K562 (cell line): ENCODE data around the gene LEPROT. TPM values are rescaled to one million over a fixed set of nuclear protein-coding genes. Genes with fewer than 3 reads are reported as not detected.

ENCODE experiments used
- ATAC-seq: fragments of 200-7000 bp; cut with Tn5 transposase; 3 replicates; pipeline ENCODE4 v1.9.1; 2020; ENCODE audit warnings: moderate library complexity
- BruUV-seq: library from RNA; stranded (reverse); fragments of 400-500 nt; replicated peaks from 2 replicates; lab custom pipeline; 2021; lab: Mats Ljungman, UMichigan
- CTCF ChIA-PET: fragments of 300-600 bp; formaldehyde crosslinking; extraction: SDS; loops from one replicate; lab custom pipeline; 2021; ENCODE audit warnings: low intra/inter-chr PET ratio; lab: Yijun Ruan, JAX
- POLR2A ChIA-PET: fragments of 300-600, 350-650 bp; sonication (Branson Sonifier 250); formaldehyde crosslinking; extraction: SDS; loops from one replicate; lab custom pipeline; 2021; ENCODE audit warnings: antibody characterized with exemption, inconsistent platforms; lab: Yijun Ruan, JAX
- DNase-seq, 4 experiments: peaks; one replicate each; pipeline versions ENCODE4 v3.0.0 to v3.0.0-alpha.2; 2011 to 2018; ENCODE audit warnings: low spot score in 3 of 4, mixed read lengths in 3 of 4; ENCODE audit errors: extremely low read depth in 1 of 4
- FAIRE-seq: peaks from 2 replicates; lab custom pipeline; 2011; peaks lifted over from hg19 to GRCh38; lab: Jason Lieb, UNC
- H2AFZ ChIP-seq: 2 replicates; pipeline ENCODE4 v1.6.0; 2011; ENCODE audit warnings: low read depth, low read length, control low read depth, inconsistent platforms
- H3K27ac ChIP-seq: fragments of 200-600 bp; 3 replicates; pipeline ENCODE4 v1.8.0; 2011; ENCODE audit warnings: low read depth, mild to moderate bottlenecking, control low read depth, inconsistent platforms, low read length, moderate library complexity, mixed read lengths; ENCODE audit errors: extremely low read depth
- H3K27me3 ChIP-seq, 2 experiments: fragments of 300-600 bp in 1 of 2; 2 replicates in 1 of 2; 3 replicates in 1 of 2; pipeline versions ENCODE4 v1.6.0 to v1.8.0; 2011; ENCODE audit warnings: inconsistent platforms in 2 of 2, low read length in 2 of 2, mild to moderate bottlenecking in 1 of 2, mixed read lengths in 1 of 2, moderate library complexity in 1 of 2; ENCODE audit not compliant: control insufficient read depth in 2 of 2, insufficient read depth in 2 of 2
- H3K36me3 ChIP-seq: fragments of 300-600 bp; 3 replicates; pipeline ENCODE4 v1.8.0; 2011; ENCODE audit warnings: mild to moderate bottlenecking, low read length, inconsistent platforms; ENCODE audit not compliant: control insufficient read depth, insufficient read depth
- H3K4me1 ChIP-seq, 2 experiments: fragments of 200-600 bp in 1 of 2; replicated peaks in 1 of 2; 2 replicates in 1 of 2; 3 replicates in 1 of 2; pipeline versions ENCODE4 v1.5.1 to v1.8.0; 2011; ENCODE audit warnings: inconsistent platforms in 2 of 2, low read length in 2 of 2, mild to moderate bottlenecking in 1 of 2, mixed read lengths in 1 of 2, moderate library complexity in 1 of 2; ENCODE audit not compliant: control insufficient read depth in 2 of 2, insufficient read depth in 2 of 2
- H3K4me2 ChIP-seq: 2 replicates; pipeline ENCODE4 v1.6.1; 2011; ENCODE audit warnings: low read length, control low read depth, inconsistent platforms, mixed read lengths; ENCODE audit not compliant: insufficient read depth
- H3K4me3 ChIP-seq: fragments of 200-600 bp; sonication (generic), shearing (Covaris generic); 2 replicates; pipeline ENCODE4 v1.5.1; 2016; ENCODE audit warnings: control low read depth, inconsistent platforms
- H3K79me2 ChIP-seq: fragments of 200-600 bp; 3 replicates; pipeline ENCODE4 v1.8.0; 2011; ENCODE audit warnings: low read length, inconsistent platforms; ENCODE audit not compliant: control insufficient read depth, insufficient read depth
- H3K9ac ChIP-seq, 2 experiments: 2 replicates each; pipeline versions ENCODE4 v1.6.0 to v1.6.1; 2011; ENCODE audit warnings: low read depth in 2 of 2, low read length in 2 of 2, control low read depth in 1 of 2, inconsistent platforms in 1 of 2, mild to moderate bottlenecking in 1 of 2, mixed read lengths in 1 of 2; ENCODE audit not compliant: insufficient read depth in 1 of 2
- H3K9me1 ChIP-seq: one replicate; pipeline ENCODE4 v1.6.0; 2011; ENCODE audit warnings: inconsistent platforms, mild to moderate bottlenecking, low read length, moderate library complexity; ENCODE audit not compliant: control insufficient read depth, insufficient read depth
- H3K9me3 ChIP-seq: replicated peaks from 2 replicates; pipeline ENCODE4 v1.5.1; 2011; ENCODE audit warnings: low read depth, low read length, inconsistent platforms; ENCODE audit not compliant: control insufficient read depth, insufficient read depth
- H4K20me1 ChIP-seq: replicated peaks from 2 replicates; pipeline ENCODE4 v1.6.1; 2011; ENCODE audit warnings: low read length, inconsistent platforms, mixed read lengths; ENCODE audit not compliant: control insufficient read depth, insufficient read depth
- ARNT ChIP-seq, 2 experiments: fragments of 450-650 bp; IDR thresholded peaks; 2 replicates each; pipeline ENCODE4 v1.6.1; 2016; ENCODE audit warnings: mild to moderate bottlenecking in 1 of 2
- CHD1 ChIP-seq: fragments of 200-600 bp; sonication (generic); IDR thresholded peaks from one replicate; pipeline ENCODE4 v1.6.1; 2012; ENCODE audit warnings: mild to moderate bottlenecking, moderate library complexity, low read length, inconsistent platforms
- ELF1 ChIP-seq: fragments of 200-800 bp; sonication (Bioruptor generic); IDR thresholded peaks from 2 replicates; pipeline ENCODE4 v1.6.1; 2016; ENCODE audit warnings: missing genetic modification characterization, missing compliant biosample characterization
- EP400 ChIP-seq: fragments of 450-650 bp; IDR thresholded peaks from 2 replicates; pipeline ENCODE4 v1.6.1; 2017; ENCODE audit warnings: antibody characterized with exemption, mild to moderate bottlenecking, moderate library complexity
- MAZ ChIP-seq, 2 experiments: fragments of 450-650 bp in 1 of 2; sonication (generic) in 1 of 2; formaldehyde crosslinking; IDR thresholded peaks in 1 of 2; conservative IDR thresholded peaks in 1 of 2; 2 replicates each; pipeline versions ENCODE4 v1.4.0 to v1.5.0; 2020; ENCODE audit warnings: mild to moderate bottlenecking in 1 of 2, missing genetic modification reagents in 1 of 2
- MEIS2 ChIP-seq: fragments of 450-650 bp; IDR thresholded peaks from 2 replicates; pipeline ENCODE4 v1.6.1; 2014; ENCODE audit warnings: mild to moderate bottlenecking; ENCODE audit not compliant: partially characterized antibody
- PTBP1 ChIP-seq: fragments of 200-400 bp; formaldehyde crosslinking; IDR thresholded peaks from 2 replicates; pipeline ENCODE4 v1.6.1; 2017; ENCODE audit warnings: low read depth, low read length
- PYGO2 ChIP-seq: fragments of 450-650 bp; IDR thresholded peaks from 2 replicates; pipeline ENCODE4 v1.6.1; 2016; ENCODE audit warnings: mild to moderate bottlenecking, missing genetic modification characterization, moderate library complexity, missing compliant biosample characterization
- SNIP1 ChIP-seq: fragments of 450-650 bp; IDR thresholded peaks from 2 replicates; pipeline ENCODE4 v1.7.1; 2017; ENCODE audit warnings: low read depth, mild to moderate bottlenecking
- TOE1 ChIP-seq, 2 experiments: fragments of 450-650 bp in 1 of 2; sonication (generic) in 1 of 2; formaldehyde crosslinking in 1 of 2; IDR thresholded peaks; 2 replicates each; pipeline versions ENCODE4 v1.7.1 to v1.8.0; 2016 to 2022; ENCODE audit warnings: borderline replicate concordance in 2 of 2, mild to moderate bottlenecking in 2 of 2, antibody characterized with exemption in 1 of 2, inconsistent platforms in 1 of 2, low read depth in 1 of 2, missing genetic modification reagents in 1 of 2, moderate library complexity in 1 of 2
- WGBS: fragments of 100-300 bp; shearing (Covaris generic); methylation state at CpG from one replicate; pipeline ENCODE4 v1.1.6; 2016; ENCODE audit warnings: low coverage, mixed read lengths; ENCODE audit not compliant: insufficient coverage; ENCODE audit errors: missing lambda C conversion rate; 5-methylcytosine and 5-hydroxymethylcytosine counted together
- in situ Hi-C: fragments of 300-500 bp; cut with MboI; formaldehyde crosslinking; loops from 4 replicates; pipeline ENCODE4 v1.15.0; 2018; ENCODE audit warnings: inconsistent platforms, mixed read lengths
- intact Hi-C: fragments of 100-400 bp; cut with micrococcal nuclease; formaldehyde crosslinking; loops from 2 replicates; pipeline ENCODE4 v1.14.2; 2022
- polyA plus RNA-seq, 8 experiments: library from polyadenylated mRNA; depleted of rRNA in 4 of 8; stranded (reverse) in 5 of 8; unstranded in 3 of 8; fragments of >200 nt; fragmentation: Nextera tagmentation in 2 of 8; fragmentation: Illumina TruSeq in 1 of 8; extraction: Ambion mirVana in 2 of 8; extraction: Trizol in 1 of 8; gene quantifications; 2 replicates each; pipeline versions ENCODE4 v1.2.1 to v1.2.3, GENCODE V29; 2011 to 2014; ENCODE audit warnings: inconsistent platforms in 1 of 8, missing spikeins in 1 of 8
- total RNA-seq, 7 experiments: library from RNA; depleted of rRNA in 6 of 7; stranded (reverse); fragments of >200 nt in 6 of 7; fragmentation: Illumina TruSeq in 2 of 7; extraction: Trizol in 2 of 7; gene quantifications; 2 replicates each; pipeline versions ENCODE4 v1.2.1 to v1.2.3, GENCODE V29; 2011 to 2021; ENCODE audit warnings: low replicate concordance in 1 of 7
- TF ChIP-seq, protein P1 (sequence below): sonication (generic); formaldehyde crosslinking; IDR thresholded peaks from 2 replicates; pipeline ENCODE4 v1.9.0; 2022; ENCODE audit warnings: mild to moderate bottlenecking, missing genetic modification reagents
- TF ChIP-seq, protein P2 (sequence below): fragments of 250-450 bp; sonication (Bioruptor Pico); IDR thresholded peaks from 2 replicates; pipeline ENCODE4 v1.9.0; 2021; ENCODE audit warnings: mild to moderate bottlenecking
- TF ChIP-seq, protein P3 (sequence below), 2 experiments: IDR thresholded peaks in 1 of 2; conservative IDR thresholded peaks in 1 of 2; 2 replicates each; pipeline ENCODE4 v1.6.1; 2016; ENCODE audit warnings: low read depth in 2 of 2, mild to moderate bottlenecking in 1 of 2, missing compliant biosample characterization in 1 of 2, missing genetic modification characterization in 1 of 2, moderate library complexity in 1 of 2

Gene LEPROT
- total and polyA plus RNA-seq, 9 of the 15 experiments (the other 6 are each of a cell fraction or from before 2014, with no cell fraction given): 28.1 to 97.5 (median 45.8) TPM

DNA sequence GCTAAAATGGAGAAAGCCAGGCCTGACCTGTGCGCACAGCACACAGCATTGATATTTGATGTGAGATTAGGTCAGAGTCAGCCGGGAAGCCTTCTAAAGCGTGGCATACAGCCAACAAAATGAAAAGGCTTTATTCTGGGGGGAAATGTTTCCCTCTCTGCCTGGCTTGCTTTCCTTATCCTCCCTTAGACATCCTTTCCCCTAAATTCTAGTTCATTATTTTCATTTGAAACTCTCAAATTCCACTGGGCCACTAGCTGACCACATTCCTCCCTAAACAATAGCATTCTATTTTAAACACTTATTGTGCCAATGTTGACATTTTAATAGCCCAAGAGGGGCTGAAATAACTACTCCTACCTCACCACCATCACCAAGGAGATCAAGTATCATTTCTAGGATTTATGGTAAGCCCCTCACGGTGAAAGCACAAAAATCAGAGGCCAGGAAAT is 49.4 kb downstream of the LEPROT start (continued):
- TF ChIP-seq EP400 (0 out of 2 replicates have a peak, but pooled peaks have one; percentile 14), PYGO2 (tag) (no peak), ELF1 (no peak), MAZ (CRISPR knock-in tag; conservative IDR thresholded peaks at IDR 0.05 in 1 of 2, IDR thresholded peaks at IDR 0.05 in 1 of 2) (0 out of 4 replicates have a peak, but pooled peaks of 1 of the 2 experiments have one; percentile 7), ARNT (IDR thresholded peaks at IDR 0.05) (no peak), PTBP1 (no peak), SNIP1 (no peak)
- TF ChIP-seq, protein P1, sequence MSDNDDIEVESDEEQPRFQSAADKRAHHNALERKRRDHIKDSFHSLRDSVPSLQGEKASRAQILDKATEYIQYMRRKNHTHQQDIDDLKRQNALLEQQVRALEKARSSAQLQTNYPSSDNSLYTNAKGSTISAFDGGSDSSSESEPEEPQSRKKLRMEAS (CRISPR knock-in tag): no peak
- TF ChIP-seq, protein P2, sequence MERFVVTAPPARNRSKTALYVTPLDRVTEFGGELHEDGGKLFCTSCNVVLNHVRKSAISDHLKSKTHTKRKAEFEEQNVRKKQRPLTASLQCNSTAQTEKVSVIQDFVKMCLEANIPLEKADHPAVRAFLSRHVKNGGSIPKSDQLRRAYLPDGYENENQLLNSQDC (CRISPR knock-in tag): no peak

DNA sequence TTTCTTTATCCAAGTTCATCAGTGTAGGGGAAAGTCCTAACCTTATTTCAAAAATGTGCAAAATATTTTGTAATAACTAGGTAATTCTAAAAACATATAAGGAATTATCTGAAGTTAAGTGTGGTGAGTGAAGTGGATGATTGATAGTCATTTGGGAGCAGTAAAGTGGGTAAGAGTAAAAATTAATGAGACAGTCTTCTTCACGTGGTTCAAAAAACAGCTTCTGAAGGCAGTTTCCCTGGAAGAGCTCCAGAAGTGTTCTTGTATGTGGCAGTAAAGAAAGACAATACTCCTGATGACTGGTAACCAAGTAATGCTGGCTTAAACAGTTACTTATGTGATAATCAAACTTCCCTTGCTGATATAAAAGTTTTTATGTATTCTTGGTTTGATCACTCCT is 50.3 kb downstream of the LEPROT start:
- Histone ChIP-seq H3K4me3 (no peak overlapping the region), H3K9me3 (peaks cover 6% of the 10 kb centered on the region; the same call in 1 of the 2 replicates), H3K4me2 (no peak overlapping the region), H3K79me2 (peaks cover 64% of the 10 kb centered on the region), H3K4me1 (peaks cover 13 to 60% of the 10 kb centered on the region in 2 experiments), H3K9me1 (no peaks in the 10 kb centered on the region), H4K20me1 (no peaks in the 10 kb centered on the region), H3K27me3 (no peaks in the 10 kb centered on the region), H3K36me3 (peaks cover 46% of the 10 kb centered on the region), H3K9ac (peak overlapping the region in 1 of 2 experiments; percentile 33; a peak in 1 of 4 replicates), H3K27ac (peak overlapping the region; percentile 71; the same call in 2 of the 3 replicates), H2AFZ (no peak overlapping the region)
- intact Hi-C loops: loop anchor here (10.0 kb wide), 1 partner anchor 1464 kb away; no protein-coding TSS in a partner anchor
- ATAC-seq: no peak
- FAIRE-seq: no peak
- TF ChIP-seq TOE1 (IDR thresholded peaks at IDR 0.05; ENCODE audit: borderline replicate concordance) (no peak), TOE1 (CRISPR knock-in tag; IDR thresholded peaks at IDR 0.05; ENCODE audit: borderline replicate concordance, low read depth) (no peak), CHD1 (no peak), MEIS2 (peak; percentile 60)
- TF ChIP-seq, protein P3, sequence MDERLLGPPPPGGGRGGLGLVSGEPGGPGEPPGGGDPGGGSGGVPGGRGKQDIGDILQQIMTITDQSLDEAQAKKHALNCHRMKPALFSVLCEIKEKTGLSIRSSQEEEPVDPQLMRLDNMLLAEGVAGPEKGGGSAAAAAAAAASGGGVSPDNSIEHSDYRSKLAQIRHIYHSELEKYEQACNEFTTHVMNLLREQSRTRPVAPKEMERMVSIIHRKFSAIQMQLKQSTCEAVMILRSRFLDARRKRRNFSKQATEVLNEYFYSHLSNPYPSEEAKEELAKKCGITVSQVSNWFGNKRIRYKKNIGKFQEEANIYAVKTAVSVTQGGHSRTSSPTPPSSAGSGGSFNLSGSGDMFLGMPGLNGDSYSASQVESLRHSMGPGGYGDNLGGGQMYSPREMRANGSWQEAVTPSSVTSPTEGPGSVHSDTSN (CRISPR knock-in tag; IDR thresholded peaks at IDR 0.05; ENCODE audit: low read depth): no peak
- TF ChIP-seq, protein P3 (tag; conservative IDR thresholded peaks at IDR 0.05; ENCODE audit: low read depth): peak; percentile 80
- ChIA-PET CTCF (interaction anchor here (0.6 kb wide), 1 partner anchor 403 kb away, joined by 4 read pairs; no protein-coding TSS in a partner anchor), POLR2A (interaction anchor here (1.2 kb wide), 1 partner anchor 217 kb away, joined by 3 read pairs; no protein-coding TSS in a partner anchor)
- no peak for DNase-seq
- BruUV-seq: no TSS peak
- in situ Hi-C loops: no loop called here
- 0% methylated on average over 1 of the region's 1 CpG for WGBS
